IPS-NIHi11 (cell line): ENCODE measurements around the gene MYOM3.

Experiments
- DNase-seq: peaks from one replicate; pipeline ENCODE4 v3.0.0; 2012; ENCODE audit warnings: mixed read lengths, low spot score

Gene MYOM3

DNA sequence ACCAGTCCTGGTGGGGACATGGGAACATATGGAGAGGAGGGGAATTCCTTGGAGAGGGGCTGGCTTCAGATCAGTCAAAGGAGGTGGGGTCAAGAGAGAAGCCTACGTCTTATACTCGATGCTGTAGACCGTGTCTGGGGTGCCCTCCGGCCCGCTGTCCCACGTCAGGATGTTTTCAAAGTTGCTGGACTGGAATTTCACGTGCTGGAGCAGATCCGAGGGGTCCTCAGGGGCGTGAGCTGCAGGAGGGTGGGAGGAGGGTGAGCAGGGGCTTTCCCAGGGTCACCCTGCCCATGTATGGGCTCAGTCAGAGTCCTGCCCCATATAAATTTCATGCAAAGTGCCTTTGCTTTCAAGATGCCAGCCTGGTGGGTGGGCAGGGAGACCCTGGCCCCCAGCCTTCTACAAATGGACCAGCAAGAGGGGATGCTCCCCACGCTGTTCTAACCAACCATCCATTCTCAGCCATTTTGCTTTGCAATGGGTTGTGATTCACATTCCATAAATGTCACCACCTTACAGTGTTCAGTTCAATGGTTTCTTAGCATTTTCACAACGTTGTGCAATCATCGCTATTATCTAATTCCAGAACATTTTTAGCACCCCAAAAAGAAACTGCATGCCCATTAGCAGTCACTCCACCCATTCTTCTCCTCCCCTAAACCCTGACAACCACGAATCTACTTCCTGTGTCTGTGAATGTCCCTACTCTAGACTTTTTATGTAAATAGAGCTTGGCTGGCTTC, 26.7 kb upstream of the MYOM3 start:
- DNase-seq = no peak

DNA sequence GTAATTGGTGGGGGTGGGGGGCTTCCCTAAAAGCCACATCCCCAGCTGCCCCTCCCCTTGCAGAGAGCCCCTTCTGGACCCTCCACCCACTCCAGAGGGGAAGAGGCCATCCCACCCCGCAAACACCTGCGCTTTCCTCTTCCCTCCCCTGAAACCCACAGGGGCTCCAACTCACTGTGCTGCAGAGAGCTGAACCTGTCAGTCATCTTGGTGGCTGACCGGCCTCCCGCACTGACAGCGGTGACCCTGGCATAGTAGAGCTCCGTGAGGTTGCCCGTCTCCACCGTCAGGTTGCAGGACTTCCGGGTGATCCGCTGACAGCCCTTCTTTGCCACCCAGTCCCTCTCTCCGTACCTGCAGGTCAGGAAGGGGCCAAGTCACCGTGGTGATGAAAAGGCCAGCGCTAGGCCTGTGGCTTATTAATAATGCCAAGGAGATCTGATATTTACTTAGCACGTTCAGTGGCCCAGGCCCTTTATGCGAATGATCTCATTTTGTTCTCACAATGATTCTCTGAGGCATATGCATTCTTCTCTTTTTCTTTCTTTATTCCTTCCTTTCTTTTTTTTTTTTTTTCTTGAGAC, 25.1 kb upstream of the MYOM3 start:
- DNase-seq = no peak

DNA sequence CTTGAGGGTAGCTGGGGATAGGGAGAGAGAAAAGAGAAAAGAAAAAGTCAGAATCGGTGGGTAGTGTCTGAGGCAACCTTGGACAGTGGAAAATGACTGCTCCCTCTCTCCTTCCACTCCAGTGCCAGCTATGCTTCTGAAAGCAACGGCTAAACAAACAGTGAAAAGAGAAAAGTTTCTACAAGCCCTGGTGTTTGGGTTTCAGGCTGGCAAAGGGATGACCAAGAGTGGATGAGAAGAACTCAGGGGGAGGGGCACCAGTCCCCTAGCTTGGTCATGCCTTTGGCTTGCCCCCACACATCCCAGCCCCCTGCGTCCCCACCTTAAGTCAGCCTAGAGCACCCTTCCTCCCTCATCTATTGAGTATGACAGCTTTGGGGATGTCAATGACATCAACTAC, 22.4 kb upstream of the MYOM3 start:
- no peak for DNase-seq

DNA sequence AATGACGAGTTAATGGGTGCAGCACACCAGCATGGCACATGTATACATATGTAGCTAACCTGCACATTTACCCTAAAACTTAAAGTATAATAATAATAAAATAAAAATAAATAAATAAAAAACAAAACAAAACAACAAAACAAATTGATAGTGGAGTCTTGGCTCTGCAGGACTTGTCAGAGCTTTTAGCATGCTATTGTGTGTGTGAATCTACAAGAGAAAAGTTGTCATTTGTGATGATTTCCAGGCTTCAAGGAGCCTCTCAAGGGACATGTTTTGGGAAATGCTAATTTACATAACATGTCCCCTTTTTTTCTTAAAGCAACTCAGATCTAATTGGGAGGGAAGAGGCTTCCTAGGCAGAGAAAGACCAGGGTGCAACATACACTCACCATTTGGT, 21.9 kb upstream of the MYOM3 start:
- no peak for DNase-seq

DNA sequence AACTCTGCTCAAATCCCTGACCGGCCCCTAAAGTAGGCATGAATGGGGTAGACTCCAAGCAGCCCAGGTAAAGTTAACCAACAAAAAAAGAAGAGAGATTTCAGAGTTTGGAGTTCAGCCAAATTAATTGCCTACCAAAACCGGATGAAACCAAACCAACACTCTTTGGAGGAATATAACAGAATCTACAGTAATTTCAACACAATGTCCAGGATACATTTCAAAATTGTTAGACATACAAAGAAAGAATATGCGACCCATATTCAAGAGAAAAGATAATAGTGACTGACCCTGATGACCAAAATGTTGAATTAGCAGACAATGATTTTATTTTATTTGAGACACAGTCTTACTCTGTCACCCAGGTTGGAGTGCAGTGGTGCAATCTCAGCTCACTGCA, 18.4 kb upstream of the MYOM3 start:
- no peak for DNase-seq

DNA sequence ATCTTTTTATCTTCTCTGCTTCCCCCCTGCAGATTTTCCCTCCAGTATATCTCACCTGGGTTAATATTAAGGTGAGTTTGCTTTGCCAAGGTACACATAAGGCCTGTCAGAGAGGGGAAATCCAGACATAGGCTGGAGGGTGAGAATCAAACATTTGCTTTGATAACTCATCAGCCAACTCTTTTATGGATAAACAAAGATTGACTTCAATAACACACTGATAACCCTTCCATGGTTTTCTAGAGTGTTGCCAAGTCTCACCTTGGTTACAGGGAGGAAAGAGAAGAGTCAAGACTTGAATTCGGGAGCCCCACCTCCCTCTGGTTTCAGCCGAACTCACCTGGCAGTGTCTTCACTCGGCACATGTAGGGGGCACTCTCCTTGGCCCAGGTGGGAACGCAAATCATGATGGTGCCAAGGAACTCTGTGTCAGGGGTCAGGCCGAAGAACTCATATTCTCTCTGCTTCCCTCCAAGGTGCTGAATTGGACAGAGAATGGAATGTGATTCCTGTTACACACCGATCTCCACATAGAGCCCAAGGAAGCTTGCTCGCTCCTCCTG, 15.9 kb upstream of the MYOM3 start:
- no peak for DNase-seq

DNA sequence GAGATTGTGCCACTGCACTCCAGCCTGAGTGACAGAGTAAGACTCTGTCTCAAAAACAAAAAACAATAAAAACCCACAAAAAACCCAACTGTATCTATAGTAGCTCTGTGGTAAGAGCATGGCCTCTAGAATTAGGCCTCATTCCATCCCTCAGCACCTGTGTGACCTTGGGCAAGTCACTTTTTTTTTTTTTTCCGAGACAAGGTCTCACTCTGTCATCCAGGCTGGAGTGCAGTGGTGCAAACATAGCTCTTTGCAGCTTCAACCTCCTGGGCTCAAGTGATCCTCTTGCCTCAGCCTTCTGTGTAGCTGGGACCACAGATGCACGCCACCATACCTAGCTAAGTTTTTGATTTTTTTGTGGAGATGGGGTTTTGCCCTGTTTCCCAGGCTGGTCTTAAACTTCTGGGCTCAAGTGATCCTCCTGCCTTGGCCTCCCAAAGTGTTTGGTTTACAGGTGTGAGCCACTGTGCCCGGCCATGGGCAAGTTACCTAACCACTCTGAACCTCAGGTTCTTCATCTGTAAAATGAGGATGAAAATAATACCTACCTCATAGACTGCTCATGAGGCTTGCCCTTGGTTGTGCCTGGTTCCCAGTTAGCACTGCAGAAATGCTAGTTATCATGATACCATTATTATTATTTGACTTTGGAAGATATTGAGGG, 15.3 kb upstream of the MYOM3 start:
- no peak for DNase-seq

DNA sequence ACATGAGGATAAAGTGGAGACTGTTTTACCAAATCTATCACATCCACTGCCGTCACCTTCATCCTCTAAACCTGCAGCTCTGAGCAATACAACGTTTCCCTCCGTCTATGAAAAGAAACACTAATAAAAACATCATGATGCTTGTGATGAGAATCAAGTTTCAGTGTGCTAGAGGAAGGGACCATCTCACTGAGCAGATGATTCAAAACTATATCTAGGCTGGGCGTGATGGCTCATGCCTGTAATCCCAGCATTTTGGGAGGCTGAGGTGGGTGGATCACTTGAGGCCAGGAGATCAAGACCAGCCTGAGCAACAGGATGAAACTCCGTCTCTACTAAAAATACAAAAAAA, 14.7 kb upstream of the MYOM3 start:
- DNase-seq = no peak

DNA sequence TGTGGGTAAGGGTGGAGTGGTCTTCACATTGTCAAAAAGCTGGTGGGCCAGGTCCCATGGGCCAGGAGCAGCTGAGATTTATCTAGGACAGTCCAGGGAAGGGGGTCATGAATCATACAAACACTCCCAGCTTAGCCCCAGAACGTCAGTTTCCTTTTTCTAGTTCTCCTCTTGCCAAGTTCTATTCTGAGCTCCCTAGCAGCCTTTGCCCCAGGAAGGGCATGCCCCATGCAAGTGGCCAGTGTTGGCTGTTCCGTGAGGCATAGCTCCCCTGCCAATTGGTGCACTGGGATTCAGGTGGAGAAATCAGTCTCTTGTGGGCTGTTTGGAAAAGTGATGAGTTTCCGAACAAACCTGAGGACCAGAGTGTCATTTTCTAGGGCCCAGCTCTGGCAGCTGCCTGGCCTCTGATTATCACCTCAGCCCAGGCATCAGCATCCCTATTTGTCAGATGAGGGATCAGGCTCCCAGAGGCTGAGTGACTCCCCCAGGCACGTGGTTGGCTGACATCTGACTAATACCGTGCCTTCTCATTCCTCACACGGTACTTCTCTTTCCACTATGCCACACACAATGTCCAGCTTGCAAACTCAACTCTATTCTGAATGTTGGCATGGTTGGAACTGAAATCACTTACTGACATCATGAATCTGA, 14.2 kb upstream of the MYOM3 start:
- DNase-seq = no peak

DNA sequence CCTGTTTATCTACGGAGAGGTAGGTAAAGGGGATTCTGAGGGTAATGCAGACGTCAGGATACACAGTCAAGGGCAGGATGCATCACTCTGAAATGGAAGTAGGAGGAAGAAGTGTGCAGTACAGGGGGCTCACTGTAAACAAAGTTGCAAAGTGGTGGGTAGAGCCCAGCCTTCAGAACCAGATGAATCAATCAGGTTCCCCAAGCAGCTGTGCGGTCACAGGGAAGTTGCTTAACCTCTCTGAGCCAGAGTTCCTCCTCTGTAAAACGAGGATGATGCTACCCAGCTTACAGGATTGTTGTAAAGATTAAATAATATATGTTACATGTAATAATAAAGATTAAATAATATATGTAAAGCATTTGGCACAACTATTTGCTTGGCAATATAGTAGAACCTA, 13.5 kb upstream of the MYOM3 start:
- DNase-seq = no peak

DNA sequence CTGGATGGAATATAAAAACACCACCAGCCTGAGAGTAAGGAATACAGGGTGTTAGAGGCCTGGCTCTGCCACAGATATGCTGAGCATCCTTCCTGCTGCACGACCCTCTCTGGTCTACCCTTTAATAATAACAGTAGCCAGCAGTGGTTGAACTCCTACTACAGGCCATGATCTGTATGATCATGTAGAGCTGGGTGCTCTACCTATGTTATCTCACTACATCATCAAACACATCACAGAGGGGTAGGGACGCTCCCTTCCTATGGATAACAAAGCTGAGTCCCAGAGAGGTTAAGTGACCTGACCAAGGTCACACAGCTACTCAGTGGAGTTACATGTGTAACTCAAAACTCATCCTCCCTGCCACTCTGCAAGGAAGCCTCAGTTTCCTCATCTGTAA, 13.0 kb upstream of the MYOM3 start:
- no peak for DNase-seq

DNA sequence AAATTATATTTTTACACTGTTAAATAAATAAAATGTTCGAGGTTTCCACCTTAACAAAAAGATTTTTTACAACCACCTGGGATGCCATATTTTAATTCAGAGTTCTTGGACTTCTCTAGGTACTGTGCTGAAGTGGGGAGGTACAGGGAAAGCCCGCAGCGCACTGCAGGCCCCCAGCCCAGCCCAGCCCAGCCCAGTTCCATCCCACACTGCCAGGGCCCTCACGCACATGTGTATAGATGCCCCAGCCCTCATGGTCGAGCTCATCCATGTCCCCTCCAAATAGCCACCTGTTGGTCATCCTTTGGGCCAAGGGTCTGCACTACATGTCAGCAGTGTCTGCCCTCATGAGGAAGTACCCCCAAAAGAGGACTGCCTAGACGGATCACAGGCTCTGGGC, 11.7 kb upstream of the MYOM3 start:
- DNase-seq = no peak

DNA sequence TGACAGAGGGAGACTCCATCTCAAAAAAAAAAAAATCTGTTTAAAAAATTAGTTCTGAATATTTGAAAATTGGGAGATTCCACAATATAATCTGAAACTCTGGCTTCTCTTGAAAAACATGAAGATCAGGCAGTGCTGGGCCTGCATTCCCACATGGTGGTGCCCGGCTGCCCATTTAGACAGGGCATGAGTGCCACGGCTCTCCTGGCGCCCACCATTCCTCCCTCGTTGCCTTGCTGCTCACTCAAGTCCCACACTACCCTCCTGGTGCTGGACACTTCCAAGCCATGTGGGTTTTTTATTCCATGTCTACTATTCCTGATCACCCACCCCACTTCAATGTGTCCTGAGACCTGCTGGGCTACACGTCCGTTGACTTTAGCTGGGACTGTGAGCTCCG, 10.8 kb upstream of the MYOM3 start:
- DNase-seq = no peak

DNA sequence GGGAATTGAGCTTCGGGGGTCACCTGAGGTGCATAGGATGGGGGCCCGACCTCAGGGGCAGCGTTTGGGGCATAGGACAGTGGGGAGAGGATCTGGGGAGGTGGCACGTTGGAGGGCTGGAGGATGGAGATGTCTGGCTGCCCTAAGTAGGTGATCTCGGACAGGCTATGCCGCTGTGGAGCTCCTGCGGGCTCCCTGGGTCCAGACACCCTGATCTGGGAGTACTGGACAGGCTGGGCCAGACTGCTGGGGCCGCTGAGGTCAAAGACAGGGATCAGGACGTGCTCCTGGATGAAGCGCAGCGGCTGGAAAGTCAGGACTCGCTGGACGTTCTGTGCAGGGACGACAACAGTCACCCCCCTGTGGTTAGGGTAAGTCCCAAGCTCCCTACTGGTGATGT, 9.5 kb upstream of the MYOM3 start:
- DNase-seq = no peak

DNA sequence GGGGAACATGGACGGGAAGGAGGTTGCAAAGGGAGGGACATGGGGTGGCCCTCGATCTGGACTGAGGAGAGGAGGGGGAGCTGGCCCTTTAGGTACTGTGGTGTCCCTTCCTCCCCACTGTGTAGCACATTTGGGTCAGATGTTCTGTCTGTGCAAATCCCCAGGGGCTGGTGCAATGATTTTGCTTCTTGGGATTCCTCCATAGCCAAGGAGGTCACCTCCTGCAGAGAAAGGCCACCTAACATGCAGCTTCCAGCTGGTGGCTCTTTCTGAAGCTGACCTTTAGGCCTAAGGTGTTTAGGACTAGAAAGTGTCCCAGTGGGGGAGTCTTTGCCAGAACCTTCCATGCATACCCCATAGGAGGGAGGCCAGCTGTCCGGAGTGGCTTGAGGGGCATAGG, 9.0 kb upstream of the MYOM3 start:
- no peak for DNase-seq

DNA sequence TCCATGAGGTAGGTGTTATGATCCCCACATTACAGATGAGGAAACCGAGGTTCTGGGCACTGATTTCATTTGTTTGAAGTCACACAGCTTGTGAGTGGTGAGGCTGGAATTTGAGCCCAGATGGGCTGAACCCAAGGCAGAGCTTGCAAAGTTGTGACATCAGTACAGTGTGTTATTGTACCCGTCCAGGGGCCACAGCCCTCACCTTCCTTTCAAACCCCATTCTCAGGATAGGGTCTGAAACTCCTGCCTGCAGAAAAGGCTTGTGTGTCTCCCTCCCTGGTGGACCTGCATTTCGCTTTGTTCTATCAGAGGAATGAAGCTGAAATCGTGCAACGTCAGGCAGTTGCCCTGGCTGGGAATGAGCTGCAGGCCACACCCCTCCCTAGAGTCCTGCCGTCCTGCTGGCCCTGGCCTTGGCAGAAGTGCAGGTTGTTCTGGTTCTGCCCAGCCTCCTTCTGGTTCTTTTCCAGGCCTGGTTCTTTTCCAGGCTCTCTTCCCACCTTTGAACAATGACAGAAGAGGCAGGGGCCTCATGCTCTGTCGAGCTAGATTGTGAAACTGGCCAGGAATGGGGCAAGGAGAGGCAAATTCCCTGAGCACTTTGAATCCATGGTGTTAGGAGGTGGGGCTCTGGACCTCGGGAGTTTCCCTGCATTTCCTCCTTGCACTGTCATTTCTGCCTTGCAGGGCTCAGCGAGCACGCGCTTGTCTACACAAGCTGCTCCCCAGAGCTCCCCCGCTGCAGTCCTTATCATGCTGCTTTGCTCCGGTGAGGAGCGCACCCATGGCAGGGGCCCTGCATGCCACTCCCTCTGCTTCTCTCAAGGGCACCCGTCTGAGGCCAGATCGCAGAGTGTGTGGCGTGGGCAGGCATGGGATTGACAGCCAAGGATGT, 8.2 kb upstream of the MYOM3 start:
- DNase-seq = no peak

DNA sequence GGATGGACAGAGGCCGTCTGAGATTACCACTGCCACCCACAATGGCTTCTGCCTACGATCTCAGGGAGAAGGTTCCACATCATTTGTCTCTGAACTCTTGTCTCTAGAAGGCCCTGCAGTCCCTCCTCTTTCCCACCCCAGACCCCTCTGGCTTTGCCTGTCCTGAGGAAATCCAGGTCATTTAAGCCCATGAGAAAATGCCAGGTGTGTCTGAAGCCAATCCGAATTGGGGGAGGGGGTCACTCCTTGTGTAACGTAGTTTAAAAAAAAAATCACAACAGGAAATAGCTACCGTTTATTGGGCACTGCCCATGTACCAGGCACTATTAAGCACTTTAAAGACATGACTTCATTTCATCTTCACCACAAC, 7.5 kb upstream of the MYOM3 start:
- no peak for DNase-seq

DNA sequence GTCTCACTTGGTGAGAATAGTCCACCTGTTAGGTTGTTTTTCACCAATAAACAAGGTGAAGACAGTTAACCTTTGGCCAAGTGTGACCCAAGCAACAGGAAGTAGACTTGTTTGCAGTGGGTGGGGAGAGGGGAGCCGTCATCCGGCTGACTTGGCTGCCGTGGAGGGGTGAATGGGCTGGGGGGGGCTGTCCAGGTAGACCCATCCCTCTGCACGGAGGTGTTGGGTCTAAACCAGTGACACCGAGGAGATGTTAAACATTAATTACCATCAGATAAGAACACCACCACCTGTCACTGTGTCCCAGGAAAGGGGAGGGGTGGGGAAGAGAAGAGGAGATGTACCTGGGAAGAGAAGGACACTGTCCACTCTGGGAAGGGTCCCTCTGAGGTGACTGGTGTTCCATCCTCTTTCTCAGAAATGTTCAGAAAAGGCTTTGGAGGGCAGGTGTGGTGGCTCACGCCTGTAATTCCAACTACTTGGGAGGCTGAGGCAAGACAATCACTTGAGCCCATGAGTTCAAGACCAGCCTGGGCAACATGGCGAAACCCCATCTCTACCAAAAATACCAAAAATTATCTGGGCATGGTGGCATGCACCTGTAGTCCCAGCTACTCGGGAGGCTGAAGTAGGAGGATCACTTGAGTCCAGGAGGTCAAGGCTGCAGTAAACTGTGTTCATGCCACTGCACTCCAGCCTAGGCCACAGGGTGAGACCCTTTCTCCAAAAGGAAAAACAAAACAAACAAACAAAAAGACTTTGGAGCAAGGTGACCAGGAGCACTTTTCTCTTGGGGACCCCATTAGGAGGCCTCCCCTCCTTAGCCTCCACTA, 6.7 kb upstream of the MYOM3 start:
- no peak for DNase-seq

DNA sequence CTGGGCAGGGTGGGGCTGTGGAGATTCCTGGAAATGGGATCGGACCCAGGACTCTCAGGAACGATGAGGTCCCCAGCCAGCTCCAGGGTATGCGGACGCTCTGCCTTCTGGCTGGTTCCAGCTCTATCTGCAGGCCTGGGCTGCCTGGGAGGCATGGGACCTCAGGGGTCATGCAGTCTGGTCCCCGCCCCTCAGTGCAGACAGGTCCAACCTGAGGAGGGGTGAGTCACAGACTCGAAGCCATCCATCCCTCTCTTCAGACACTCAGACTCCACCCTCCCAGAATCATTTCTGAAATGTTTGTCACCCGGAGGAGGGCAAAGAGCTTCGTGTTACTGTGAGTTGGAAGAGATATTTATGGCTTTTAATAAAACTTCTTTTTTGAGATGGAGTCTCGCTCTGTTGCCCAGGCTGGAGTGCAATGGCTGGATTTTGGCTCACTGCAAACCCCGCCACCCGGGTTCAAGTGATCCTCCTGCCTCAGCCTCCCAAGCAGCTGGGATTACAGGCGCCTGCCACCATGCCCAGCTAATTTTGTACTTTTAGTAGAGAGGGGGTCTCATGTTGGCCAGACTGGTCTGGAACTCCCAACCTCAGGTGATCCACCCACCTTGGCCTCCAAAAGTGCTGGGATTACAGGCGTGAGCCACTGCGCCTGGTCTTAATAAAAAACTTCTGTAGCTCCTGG, 5.9 kb upstream of the MYOM3 start:
- DNase-seq = no peak

DNA sequence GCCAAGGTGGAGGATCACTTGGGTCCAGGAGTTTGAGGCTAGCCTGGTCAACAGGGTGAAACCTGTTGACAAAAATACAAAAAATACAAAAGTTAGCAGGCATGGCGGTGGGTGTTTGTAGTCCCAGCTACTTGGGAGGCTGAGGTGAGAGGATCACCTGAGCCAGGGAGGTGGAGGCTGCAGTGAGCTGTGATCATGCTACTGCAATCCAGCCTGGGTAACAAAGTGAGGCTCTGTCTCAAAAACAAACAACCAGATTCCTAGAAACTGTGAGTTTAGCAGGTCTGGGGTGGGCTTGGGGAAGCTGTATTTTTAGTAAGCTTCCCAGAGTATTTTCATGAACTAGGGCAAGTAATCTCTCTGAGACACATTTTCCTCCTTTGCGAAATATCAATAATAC, 5.2 kb upstream of the MYOM3 start:
- DNase-seq = no peak
